Measurements from ENCODE around the gene PIEZO2.
"Not testable (repeated sequence)": the region's sequence is repeated elsewhere in the genome, so short reads cannot be mapped to it uniquely, and the experiment has no call there.

GRCh38 chr18:10626606-10627213 is 522.7 kb downstream of the PIEZO2 start:
- not testable (repeated sequence) for TF ChIP-seq POLR2AphosphoS5, CTCF, POLR2A (IDR thresholded peaks at IDR 0.05)

All from breast epithelium (tissue), 3 donors.